Hepatocyte (in vitro differentiated cells): ENCODE data around the gene CAPN13. TPM values are rescaled to one million over a fixed set of nuclear protein-coding genes. Genes with fewer than 3 reads are reported as not detected.
A peak's percentile ranks its signal among the peaks of the same experiment; 100 is the strongest.

Experiments used
- DNase-seq: peaks from one replicate; pipeline ENCODE4 v3.0.0-alpha.2; 2016; ENCODE audit warnings: low spot score
- H2AFZ ChIP-seq: fragments of 200-600 bp; sonication (generic); 2 replicates; pipeline ENCODE4 v1.6.0; 2016; ENCODE audit warnings: antibody characterized with exemption, mild to moderate bottlenecking
- H3K27ac ChIP-seq: fragments of 200-600 bp; sonication (generic); 2 replicates; pipeline ENCODE4 v1.5.1; 2016; ENCODE audit warnings: mild to moderate bottlenecking
- H3K27me3 ChIP-seq: fragments of 200-600 bp; sonication (generic); 2 replicates; pipeline ENCODE4 v1.6.1; 2016
- H3K36me3 ChIP-seq: fragments of 200-600 bp; sonication (generic); replicated peaks from 2 replicates; pipeline ENCODE4 v1.5.1; 2016; ENCODE audit warnings: low read depth; ENCODE audit not compliant: insufficient read depth
- H3K4me1 ChIP-seq: fragments of 200-600 bp; sonication (generic); 2 replicates; pipeline ENCODE4 v1.5.1; 2016; ENCODE audit warnings: mild to moderate bottlenecking, moderate library complexity; ENCODE audit not compliant: insufficient read depth
- H3K4me2 ChIP-seq: fragments of 200-600 bp; sonication (generic); 2 replicates; pipeline ENCODE4 v1.6.0; 2016
- H3K4me3 ChIP-seq: fragments of 200-600 bp; sonication (generic); 2 replicates; pipeline ENCODE4 v1.5.1; 2016; ENCODE audit warnings: mild to moderate bottlenecking
- H3K79me2 ChIP-seq: fragments of 200-600 bp; sonication (generic); 2 replicates; pipeline ENCODE4 v1.6.0; 2017; ENCODE audit warnings: mild to moderate bottlenecking
- H3K9me2 ChIP-seq: fragments of 200-600 bp; sonication (generic); replicated peaks from 2 replicates; pipeline ENCODE4 v1.6.0; 2017; ENCODE audit warnings: mild to moderate bottlenecking; ENCODE audit not compliant: insufficient read depth
- H3K9me3 ChIP-seq: fragments of 200-600 bp; sonication (generic); 2 replicates; pipeline ENCODE4 v1.5.1; 2016; ENCODE audit warnings: low read depth, mild to moderate bottlenecking
- H4K20me1 ChIP-seq: fragments of 200-600 bp; sonication (generic); 2 replicates; pipeline ENCODE4 v1.6.0; 2016; ENCODE audit warnings: mild to moderate bottlenecking; ENCODE audit not compliant: insufficient read depth, poor library complexity, severe bottlenecking
- CTCF ChIP-seq: fragments of 200-600 bp; sonication (generic); IDR thresholded peaks from 2 replicates; pipeline ENCODE4 v1.5.1; 2016; ENCODE audit warnings: antibody characterized with exemption, mild to moderate bottlenecking; ENCODE audit not compliant: poor library complexity
- EZH2 ChIP-seq: fragments of 200-600 bp; sonication (generic); IDR thresholded peaks from 2 replicates; pipeline ENCODE4 v1.6.1; 2016; ENCODE audit warnings: antibody characterized with exemption, mild to moderate bottlenecking, borderline replicate concordance
- EZH2phosphoT487 ChIP-seq: fragments of 200-600 bp; sonication (generic); IDR thresholded peaks from one replicate; pipeline ENCODE4 v1.6.1; 2018; ENCODE audit warnings: antibody characterized with exemption, mild to moderate bottlenecking, low read depth, moderate library complexity; ENCODE audit not compliant: unreplicated experiment, severe bottlenecking
- WGBS: methylation state at CpG from one replicate; pipeline ENCODE4 v1.1.6; 2016; ENCODE audit warnings: low lambda C conversion rate; ENCODE audit errors: missing lambda C conversion rate; 5-methylcytosine and 5-hydroxymethylcytosine counted together
- polyA plus RNA-seq: library from polyadenylated mRNA; unstranded; fragments of >200 nt; fragmentation: Nextera tagmentation; extraction: Ambion mirVana; gene quantifications from 2 replicates; pipeline ENCODE4 v1.2.1, GENCODE V29; 2016
- total RNA-seq: library from RNA; depleted of rRNA; stranded (reverse); fragments of >200 nt; gene quantifications from 2 replicates; pipeline ENCODE4 v1.2.3, GENCODE V29; 2014

The CAPN13 gene
- total and polyA plus RNA-seq, 2 experiments from 2014 or later: 5.9 to 6.0 TPM

- Histone ChIP-seq H2AFZ (no peak overlapping the region), H3K79me2 (no peaks in the 10 kb centered on the region), H3K27me3 (no peaks in the 10 kb centered on the region), H3K4me2 (no peak overlapping the region), H3K9me2 (no peaks in the 10 kb centered on the region), H3K27ac (no peak overlapping the region), H3K36me3 (no peaks in the 10 kb centered on the region), H3K4me1 (peaks cover 5% of the 10 kb centered on the region), H3K9me3 (no peaks in the 10 kb centered on the region), H3K4me3 (no peak overlapping the region), H4K20me1 (no peaks in the 10 kb centered on the region)
- TF ChIP-seq EZH2 (no peak), CTCF (peak; percentile 31)
- WGBS: 90% methylated on average over 15 of the region's 16 CpGs
- DNase-seq: no peak
These were observed 115.1 kb downstream of the CAPN13 start for GRCh38 chr2:30691948-30692828.

GRCh38 chr2:30691091-30691947, 115.9 kb downstream of the CAPN13 start:
- Histone ChIP-seq H4K20me1 (no peaks in the 10 kb centered on the region), H3K79me2 (no peaks in the 10 kb centered on the region), H2AFZ (no peak overlapping the region), H3K4me2 (no peak overlapping the region), H3K9me3 (no peaks in the 10 kb centered on the region), H3K4me3 (no peak overlapping the region), H3K36me3 (no peaks in the 10 kb centered on the region), H3K27ac (no peak overlapping the region), H3K27me3 (no peaks in the 10 kb centered on the region), H3K4me1 (peaks cover 5% of the 10 kb centered on the region), H3K9me2 (no peaks in the 10 kb centered on the region)
- TF ChIP-seq EZH2 (no peak), CTCF (no peak), EZH2phosphoT487 (no peak)
- WGBS: 87% methylated on average over 7 of the region's 7 CpGs
- DNase-seq: no peak

- 80% methylated on average over 5 of the region's 5 CpGs for WGBS
- peak overlapping the region; percentile 16 for H3K27ac ChIP-seq
- H3K27me3 ChIP-seq: no peaks in the 10 kb centered on the region
- no peak overlapping the region for H2AFZ ChIP-seq
- no peaks in the 10 kb centered on the region for H4K20me1 ChIP-seq
- DNase-seq: no peak
- no peak overlapping the region for H3K4me2 ChIP-seq
- H3K4me3 ChIP-seq: no peak overlapping the region
- no peaks in the 10 kb centered on the region for H3K36me3 ChIP-seq
- no peaks in the 10 kb centered on the region for H3K9me2 ChIP-seq
- H3K4me1 ChIP-seq: peaks cover 10% of the 10 kb centered on the region
- TF ChIP-seq EZH2phosphoT487: no peak
- no peak for TF ChIP-seq CTCF
- no peak for TF ChIP-seq EZH2
- no peaks in the 10 kb centered on the region for H3K9me3 ChIP-seq
- no peaks in the 10 kb centered on the region for H3K79me2 ChIP-seq
These were observed 117.1 kb downstream of the CAPN13 start for GRCh38 chr2:30690126-30690561.
